ENCODE results near the gene FGD4.

FGD4 gene

DNA sequence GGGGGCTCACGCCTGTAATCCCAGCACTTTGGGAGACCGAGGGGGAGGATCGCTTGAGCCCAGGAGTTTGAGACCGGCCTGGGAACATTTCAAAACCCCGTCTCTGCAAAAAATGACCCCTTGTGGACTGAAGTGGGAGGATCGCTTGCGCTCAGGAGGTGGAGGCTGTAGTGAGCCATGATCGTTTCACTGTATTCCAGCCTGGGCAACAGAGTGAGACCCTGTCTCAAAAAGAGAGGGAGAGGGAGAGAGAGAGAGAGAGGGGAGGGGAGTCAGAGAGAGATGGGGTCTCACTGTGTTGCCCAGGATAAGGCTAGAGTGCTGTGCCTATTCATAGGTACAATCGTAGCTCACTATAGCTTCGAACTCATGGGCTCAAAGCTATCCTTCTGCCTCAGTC lies 2.8 kb downstream of the FGD4 start:
- Histone ChIP-seq H3K9me3 (ENCODE audit: control insufficient read depth in 5 of 5, low read length in 5 of 5) (no peaks in the 10 kb centered on the region), H3K36me3 (ENCODE audit: control insufficient read depth in 5 of 5, insufficient read depth in 5 of 5, low read length in 5 of 5) (no peaks in the 10 kb centered on the region), H3K4me1 (ENCODE audit: control insufficient read depth in 5 of 5, insufficient read depth in 5 of 5, low read length in 5 of 5) (peaks cover 4 to 28% (median 19%) of the 10 kb centered on the region in 5 donors), H3K9ac (ENCODE audit: low read length in 5 of 5) (peak overlapping the region in 1 of 5 donors; percentile 48), H3K27ac (ENCODE audit: low read depth, low read length) (no peak overlapping the region), H3K27me3 (ENCODE audit: control insufficient read depth in 5 of 5, insufficient read depth in 4 of 5, low read length in 5 of 5) (no peaks in the 10 kb centered on the region), H3K4me3 (ENCODE audit: low read depth in 1 of 5, low read length in 5 of 5) (peak overlapping the region in 3 of 5 donors; percentile 22 to 42 (median 38))

DNA sequence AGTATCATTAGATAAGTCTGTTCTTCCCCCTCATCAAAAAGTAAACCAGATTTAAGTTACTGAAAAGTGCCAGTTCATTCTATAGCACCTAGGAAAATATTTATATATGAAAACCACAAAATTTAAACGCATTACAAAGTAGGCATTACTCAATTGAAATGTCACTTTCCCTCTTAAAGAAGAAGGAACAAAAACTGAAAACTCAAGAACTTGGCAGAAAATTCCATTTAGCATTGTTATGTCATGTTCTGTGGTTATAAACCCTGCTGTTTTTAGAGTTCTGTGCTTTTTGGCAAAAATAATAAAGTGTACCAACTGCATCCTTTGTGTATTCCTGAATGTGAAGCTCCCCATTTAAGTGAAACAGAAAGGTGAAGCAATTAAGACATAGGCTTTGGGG lies 3.6 kb downstream of the FGD4 start:
- Histone ChIP-seq H3K9me3 (ENCODE audit: control insufficient read depth in 5 of 5, low read length in 5 of 5) (no peaks in the 10 kb centered on the region), H3K9ac (ENCODE audit: low read length in 5 of 5) (no peak overlapping the region), H3K27ac (ENCODE audit: low read depth, low read length) (no peak overlapping the region), H3K4me3 (ENCODE audit: low read depth in 1 of 5, low read length in 5 of 5) (peak overlapping the region in 1 of 5 donors; percentile 13), H3K4me1 (ENCODE audit: control insufficient read depth in 5 of 5, insufficient read depth in 5 of 5, low read length in 5 of 5) (peaks cover 4 to 28% (median 19%) of the 10 kb centered on the region in 5 donors), H3K36me3 (ENCODE audit: control insufficient read depth in 5 of 5, insufficient read depth in 5 of 5, low read length in 5 of 5) (no peaks in the 10 kb centered on the region), H3K27me3 (ENCODE audit: control insufficient read depth in 5 of 5, insufficient read depth in 4 of 5, low read length in 5 of 5) (no peaks in the 10 kb centered on the region)

GRCh38 chr12:32407795-32408194 lies 8.4 kb downstream of the FGD4 start:
- peaks cover 0 to 12% (median 0%) of the 10 kb centered on the region in 5 donors for H3K4me1 ChIP-seq (ENCODE audit: control insufficient read depth in 5 of 5, insufficient read depth in 5 of 5, low read length in 5 of 5)

GRCh38 chr12:32413412-32413811 lies 14.1 kb downstream of the FGD4 start:
- Histone ChIP-seq H3K4me3 (ENCODE audit: low read depth in 1 of 5, low read length in 5 of 5) (no peak overlapping the region), H3K27me3 (ENCODE audit: control insufficient read depth in 5 of 5, insufficient read depth in 4 of 5, low read length in 5 of 5) (no peaks in the 10 kb centered on the region), H3K27ac (ENCODE audit: low read depth, low read length) (no peak overlapping the region), H3K36me3 (ENCODE audit: control insufficient read depth in 5 of 5, insufficient read depth in 5 of 5, low read length in 5 of 5) (no peaks in the 10 kb centered on the region), H3K9me3 (ENCODE audit: control insufficient read depth in 5 of 5, low read length in 5 of 5) (no peaks in the 10 kb centered on the region), H3K4me1 (ENCODE audit: control insufficient read depth in 5 of 5, insufficient read depth in 5 of 5, low read length in 5 of 5) (peaks cover 0 to 5% (median 0%) of the 10 kb centered on the region in 5 donors), H3K9ac (ENCODE audit: low read length in 5 of 5) (no peak overlapping the region)

More at GRCh38 chr12:32407795-32408194, 8.4 kb downstream of the FGD4 start:
- no peaks in the 10 kb centered on the region for H3K27me3 ChIP-seq (ENCODE audit: control insufficient read depth in 5 of 5, insufficient read depth in 4 of 5, low read length in 5 of 5)
- H3K9me3 ChIP-seq (ENCODE audit: control insufficient read depth in 5 of 5, low read length in 5 of 5), result no peaks in the 10 kb centered on the region
- no peaks in the 10 kb centered on the region for H3K36me3 ChIP-seq (ENCODE audit: control insufficient read depth in 5 of 5, insufficient read depth in 5 of 5, low read length in 5 of 5)
- no peak overlapping the region for H3K27ac ChIP-seq (ENCODE audit: low read depth, low read length)
- no peak overlapping the region for H3K9ac ChIP-seq (ENCODE audit: low read length in 5 of 5)
- H3K4me3 ChIP-seq (ENCODE audit: low read depth in 1 of 5, low read length in 5 of 5), result no peak overlapping the region

DNA sequence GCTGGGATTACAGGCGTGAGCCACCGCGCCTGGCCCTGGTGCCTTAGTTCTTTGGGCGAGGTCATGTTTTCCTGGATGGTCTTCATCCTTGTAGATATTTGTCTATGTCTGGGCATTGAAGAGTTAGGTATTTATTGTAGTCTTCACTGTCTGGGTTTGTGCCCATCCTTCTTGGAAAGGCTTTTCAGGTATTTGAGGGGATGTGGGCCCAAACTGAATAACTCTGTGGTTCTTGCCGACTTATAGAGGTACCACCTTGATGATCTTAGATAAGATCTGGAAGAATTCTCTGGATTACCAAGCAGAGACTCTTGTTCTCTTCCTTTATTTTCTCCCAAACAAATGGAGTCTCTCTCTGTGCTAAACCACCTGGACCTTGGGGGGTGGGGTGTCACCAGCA lies 18.9 kb downstream of the FGD4 start:
- Histone ChIP-seq H3K36me3 (ENCODE audit: control insufficient read depth in 5 of 5, insufficient read depth in 5 of 5, low read length in 5 of 5) (no peaks in the 10 kb centered on the region), H3K27ac (ENCODE audit: low read depth, low read length) (peak overlapping the region; percentile 79), H3K9me3 (ENCODE audit: control insufficient read depth in 5 of 5, low read length in 5 of 5) (no peaks in the 10 kb centered on the region), H3K27me3 (ENCODE audit: control insufficient read depth in 5 of 5, insufficient read depth in 4 of 5, low read length in 5 of 5) (no peaks in the 10 kb centered on the region), H3K9ac (ENCODE audit: low read length in 5 of 5) (no peak overlapping the region), H3K4me3 (ENCODE audit: low read depth in 1 of 5, low read length in 5 of 5) (no peak overlapping the region), H3K4me1 (ENCODE audit: control insufficient read depth in 5 of 5, insufficient read depth in 5 of 5, low read length in 5 of 5) (peaks cover 3 to 26% (median 23%) of the 10 kb centered on the region in 5 donors)

DNA sequence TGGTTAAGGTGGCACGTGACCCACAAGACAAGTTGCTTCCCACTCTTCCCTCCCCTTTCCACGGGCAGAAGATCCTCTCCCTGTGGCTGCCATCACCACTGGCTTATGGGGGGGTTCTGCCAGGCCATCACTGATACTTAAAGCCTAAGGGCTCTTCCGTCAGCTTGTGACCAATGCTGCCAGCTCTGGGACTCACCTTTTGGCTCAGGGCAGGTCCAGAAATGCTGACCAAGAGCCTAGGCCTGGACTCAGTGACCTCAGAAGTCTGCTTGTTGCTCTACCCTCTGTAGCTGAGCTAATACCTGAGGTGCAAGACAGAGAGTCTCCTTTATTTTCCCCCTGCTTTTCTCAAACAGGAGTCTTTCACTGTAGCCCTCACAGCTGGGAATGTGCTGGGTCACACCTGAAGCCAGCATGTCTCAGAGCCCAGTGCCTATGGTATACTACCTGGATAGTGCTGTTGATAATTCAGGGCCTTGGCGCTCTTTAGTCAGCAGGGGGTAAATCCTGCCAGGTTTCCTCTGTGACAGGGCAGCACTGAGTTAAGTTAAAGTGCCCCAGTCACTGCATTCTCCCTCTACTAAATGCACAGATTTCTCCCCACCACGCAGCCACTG lies 19.7 kb downstream of the FGD4 start:
- H3K27ac ChIP-seq (ENCODE audit: low read depth, low read length), result peak overlapping the region; percentile 79

GRCh38 chr12:32419520-32419960 lies 20.2 kb downstream of the FGD4 start:
- H3K4me3 ChIP-seq (ENCODE audit: low read depth in 1 of 5, low read length in 5 of 5), result no peak overlapping the region
- peak overlapping the region; percentile 79 for H3K27ac ChIP-seq (ENCODE audit: low read depth, low read length)
- no peak overlapping the region for H3K9ac ChIP-seq (ENCODE audit: low read length in 5 of 5)

More for the DNA sequence above, 19.7 kb downstream of the FGD4 start:
- Histone ChIP-seq H3K4me1 (ENCODE audit: control insufficient read depth in 5 of 5, insufficient read depth in 5 of 5, low read length in 5 of 5) (peaks cover 3 to 26% (median 23%) of the 10 kb centered on the region in 5 donors), H3K4me3 (ENCODE audit: low read depth in 1 of 5, low read length in 5 of 5) (no peak overlapping the region), H3K9me3 (ENCODE audit: control insufficient read depth in 5 of 5, low read length in 5 of 5) (no peaks in the 10 kb centered on the region), H3K9ac (ENCODE audit: low read length in 5 of 5) (peak overlapping the region in 1 of 5 donors; percentile 52), H3K36me3 (ENCODE audit: control insufficient read depth in 5 of 5, insufficient read depth in 5 of 5, low read length in 5 of 5) (no peaks in the 10 kb centered on the region), H3K27me3 (ENCODE audit: control insufficient read depth in 5 of 5, insufficient read depth in 4 of 5, low read length in 5 of 5) (no peaks in the 10 kb centered on the region)

DNA sequence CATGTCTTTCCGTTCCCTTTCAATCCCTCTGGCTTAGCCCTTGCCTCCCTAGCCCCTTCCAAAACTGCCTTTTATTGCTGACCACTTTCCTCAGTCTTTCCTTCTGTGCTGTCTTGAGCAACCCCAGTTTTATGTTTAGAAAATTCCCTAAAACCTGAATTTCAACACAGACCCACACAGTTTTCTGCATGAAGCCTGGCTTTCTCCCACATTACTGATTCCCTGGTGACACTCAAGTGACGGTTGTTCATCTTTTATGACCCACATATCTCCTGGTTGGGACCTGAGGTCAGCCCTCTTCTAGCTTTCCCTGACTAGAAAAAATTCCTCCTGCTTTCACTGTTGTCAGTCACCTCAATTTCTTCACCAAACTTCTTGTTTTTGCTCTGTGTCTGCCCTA lies 21.0 kb downstream of the FGD4 start:
- Histone ChIP-seq H3K27me3 (ENCODE audit: control insufficient read depth in 5 of 5, insufficient read depth in 4 of 5, low read length in 5 of 5) (no peaks in the 10 kb centered on the region), H3K9ac (ENCODE audit: low read length in 5 of 5) (no peak overlapping the region), H3K27ac (ENCODE audit: low read depth, low read length) (peak overlapping the region; percentile 79), H3K9me3 (ENCODE audit: control insufficient read depth in 5 of 5, low read length in 5 of 5) (no peaks in the 10 kb centered on the region), H3K36me3 (ENCODE audit: control insufficient read depth in 5 of 5, insufficient read depth in 5 of 5, low read length in 5 of 5) (no peaks in the 10 kb centered on the region), H3K4me3 (ENCODE audit: low read depth in 1 of 5, low read length in 5 of 5) (no peak overlapping the region), H3K4me1 (ENCODE audit: control insufficient read depth in 5 of 5, insufficient read depth in 5 of 5, low read length in 5 of 5) (peaks cover 3 to 26% (median 23%) of the 10 kb centered on the region in 5 donors)

More at GRCh38 chr12:32419520-32419960, 20.2 kb downstream of the FGD4 start:
- Histone ChIP-seq H3K36me3 (ENCODE audit: control insufficient read depth in 5 of 5, insufficient read depth in 5 of 5, low read length in 5 of 5) (no peaks in the 10 kb centered on the region), H3K4me1 (ENCODE audit: control insufficient read depth in 5 of 5, insufficient read depth in 5 of 5, low read length in 5 of 5) (peaks cover 3 to 26% (median 23%) of the 10 kb centered on the region in 5 donors), H3K27me3 (ENCODE audit: control insufficient read depth in 5 of 5, insufficient read depth in 4 of 5, low read length in 5 of 5) (no peaks in the 10 kb centered on the region), H3K9me3 (ENCODE audit: control insufficient read depth in 5 of 5, low read length in 5 of 5) (no peaks in the 10 kb centered on the region)

GRCh38 chr12:32423559-32423958 lies 24.2 kb downstream of the FGD4 start:
- peaks cover 0 to 4% (median 0%) of the 10 kb centered on the region in 5 donors for H3K9me3 ChIP-seq (ENCODE audit: control insufficient read depth in 5 of 5, low read length in 5 of 5)
- peaks cover 3 to 25% (median 23%) of the 10 kb centered on the region in 5 donors for H3K4me1 ChIP-seq (ENCODE audit: control insufficient read depth in 5 of 5, insufficient read depth in 5 of 5, low read length in 5 of 5)
- H3K9ac ChIP-seq (ENCODE audit: low read length in 5 of 5), result no peak overlapping the region
- H3K4me3 ChIP-seq (ENCODE audit: low read depth in 1 of 5, low read length in 5 of 5), result no peak overlapping the region
- H3K27me3 ChIP-seq (ENCODE audit: control insufficient read depth in 5 of 5, insufficient read depth in 4 of 5, low read length in 5 of 5), result no peaks in the 10 kb centered on the region
- H3K36me3 ChIP-seq (ENCODE audit: control insufficient read depth in 5 of 5, insufficient read depth in 5 of 5, low read length in 5 of 5), result no peaks in the 10 kb centered on the region
- H3K27ac ChIP-seq (ENCODE audit: low read depth, low read length), result peak overlapping the region; percentile 78

DNA sequence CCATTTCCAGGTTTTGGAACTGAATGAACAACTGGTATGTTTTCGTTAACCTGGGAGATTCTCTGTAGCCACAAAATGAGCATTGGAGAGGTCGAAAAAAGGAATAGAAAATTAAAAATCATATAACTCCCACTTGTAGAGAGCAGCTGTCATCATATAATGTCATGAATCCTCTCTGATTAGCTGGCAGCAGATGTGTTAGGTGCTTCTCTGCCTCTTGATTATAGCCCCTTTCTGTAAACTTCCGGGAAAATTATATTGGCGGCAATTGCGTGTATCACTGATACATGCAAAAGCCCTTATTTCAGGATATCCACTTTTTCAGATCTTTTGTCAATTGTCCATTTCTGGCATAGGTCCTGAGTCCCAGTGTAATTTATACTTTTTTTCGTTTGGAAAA lies 31.7 kb downstream of the FGD4 start:
- Histone ChIP-seq H3K9ac (ENCODE audit: low read length in 5 of 5) (no peak overlapping the region), H3K4me3 (ENCODE audit: low read depth in 1 of 5, low read length in 5 of 5) (no peak overlapping the region), H3K36me3 (ENCODE audit: control insufficient read depth in 5 of 5, insufficient read depth in 5 of 5, low read length in 5 of 5) (peaks cover 0 to 2% (median 0%) of the 10 kb centered on the region in 5 donors), H3K27me3 (ENCODE audit: control insufficient read depth in 5 of 5, insufficient read depth in 4 of 5, low read length in 5 of 5) (no peaks in the 10 kb centered on the region), H3K27ac (ENCODE audit: low read depth, low read length) (no peak overlapping the region), H3K4me1 (ENCODE audit: control insufficient read depth in 5 of 5, insufficient read depth in 5 of 5, low read length in 5 of 5) (peaks cover 0 to 9% (median 0%) of the 10 kb centered on the region in 5 donors), H3K9me3 (ENCODE audit: control insufficient read depth in 5 of 5, low read length in 5 of 5) (peaks cover 0 to 4% (median 0%) of the 10 kb centered on the region in 5 donors)

All from subcutaneous abdominal adipose tissue (tissue), 5 donors.